ENCODE data around the gene STRIP2.
"Not testable (repeated sequence)": the region's sequence is repeated elsewhere in the genome, so short reads cannot be mapped to it uniquely, and the experiment has no call there.

Gene STRIP2, protein sequence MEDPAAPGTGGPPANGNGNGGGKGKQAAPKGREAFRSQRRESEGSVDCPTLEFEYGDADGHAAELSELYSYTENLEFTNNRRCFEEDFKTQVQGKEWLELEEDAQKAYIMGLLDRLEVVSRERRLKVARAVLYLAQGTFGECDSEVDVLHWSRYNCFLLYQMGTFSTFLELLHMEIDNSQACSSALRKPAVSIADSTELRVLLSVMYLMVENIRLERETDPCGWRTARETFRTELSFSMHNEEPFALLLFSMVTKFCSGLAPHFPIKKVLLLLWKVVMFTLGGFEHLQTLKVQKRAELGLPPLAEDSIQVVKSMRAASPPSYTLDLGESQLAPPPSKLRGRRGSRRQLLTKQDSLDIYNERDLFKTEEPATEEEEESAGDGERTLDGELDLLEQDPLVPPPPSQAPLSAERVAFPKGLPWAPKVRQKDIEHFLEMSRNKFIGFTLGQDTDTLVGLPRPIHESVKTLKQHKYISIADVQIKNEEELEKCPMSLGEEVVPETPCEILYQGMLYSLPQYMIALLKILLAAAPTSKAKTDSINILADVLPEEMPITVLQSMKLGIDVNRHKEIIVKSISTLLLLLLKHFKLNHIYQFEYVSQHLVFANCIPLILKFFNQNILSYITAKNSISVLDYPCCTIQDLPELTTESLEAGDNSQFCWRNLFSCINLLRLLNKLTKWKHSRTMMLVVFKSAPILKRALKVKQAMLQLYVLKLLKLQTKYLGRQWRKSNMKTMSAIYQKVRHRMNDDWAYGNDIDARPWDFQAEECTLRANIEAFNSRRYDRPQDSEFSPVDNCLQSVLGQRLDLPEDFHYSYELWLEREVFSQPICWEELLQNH

DNA sequence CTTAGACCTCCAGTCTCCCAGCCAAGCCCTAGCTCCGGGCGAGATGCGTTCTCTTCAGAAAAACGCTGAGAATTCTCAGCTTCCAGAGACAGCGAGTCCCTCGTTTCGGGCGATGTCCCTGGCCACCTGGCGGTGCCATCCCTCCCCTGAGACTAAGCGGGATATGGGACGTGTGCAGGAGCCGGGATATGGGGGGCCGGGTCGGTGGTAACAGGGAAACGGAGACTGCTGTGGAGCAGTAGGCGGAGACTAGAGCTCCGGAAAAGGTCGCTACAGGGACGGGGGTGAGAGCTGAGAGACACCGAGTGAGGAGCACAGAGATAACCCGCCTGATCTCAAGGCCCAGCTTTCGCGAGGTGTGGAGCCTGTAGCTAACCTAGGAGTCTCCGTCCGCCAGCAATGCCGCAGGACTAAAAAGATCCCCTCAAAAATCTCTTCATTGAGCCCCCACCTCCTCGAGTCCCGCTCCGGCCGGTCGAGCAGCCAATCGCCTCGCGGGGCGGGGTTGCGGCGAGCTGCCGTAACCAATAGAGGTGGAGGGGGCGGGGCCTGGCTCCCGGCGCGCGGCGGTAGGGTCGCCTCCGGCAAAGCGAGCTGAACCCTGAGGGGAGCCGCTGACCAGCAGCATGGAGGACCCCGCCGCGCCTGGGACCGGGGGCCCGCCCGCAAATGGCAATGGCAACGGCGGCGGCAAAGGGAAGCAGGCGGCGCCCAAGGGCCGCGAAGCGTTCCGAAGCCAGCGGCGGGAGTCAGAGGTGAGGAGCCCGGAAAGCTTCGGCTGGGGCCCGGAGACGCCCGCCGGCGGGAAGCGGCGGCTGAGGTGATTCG, at the start of gene STRIP2:
Gene STRIP2 (plus strand): TSS at position 586 of the 828 bp plus-strand sequence. CDS start 41 bp downstream, at position 627.
- peak; percentile 86 to 96 (median 90) for DNase-seq (ENCODE audit: low read depth in 4 of 4, low spot score in 1 of 4)

DNA sequence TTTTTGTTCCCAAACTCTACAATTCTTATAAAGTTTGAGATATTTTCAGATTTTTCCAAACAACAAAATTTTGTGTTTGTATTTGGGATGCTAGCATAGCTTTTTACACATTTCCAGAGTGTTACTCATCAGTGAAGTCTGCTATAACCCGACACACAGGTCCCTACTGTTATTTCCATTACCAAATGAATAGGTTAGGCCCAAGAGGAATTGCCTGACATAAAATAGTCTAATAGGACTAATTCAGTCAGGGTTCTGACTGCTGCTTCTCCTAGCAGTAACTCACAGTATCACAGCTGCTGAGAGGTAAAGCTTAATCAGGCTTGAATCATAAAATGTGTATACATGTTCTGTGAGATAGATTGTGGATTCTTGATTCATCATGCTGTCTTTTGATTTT, 49.1 kb upstream of the STRIP2 start:
- DNase-seq (ENCODE audit: low read depth in 4 of 4, low spot score in 1 of 4), result no peak

DNA sequence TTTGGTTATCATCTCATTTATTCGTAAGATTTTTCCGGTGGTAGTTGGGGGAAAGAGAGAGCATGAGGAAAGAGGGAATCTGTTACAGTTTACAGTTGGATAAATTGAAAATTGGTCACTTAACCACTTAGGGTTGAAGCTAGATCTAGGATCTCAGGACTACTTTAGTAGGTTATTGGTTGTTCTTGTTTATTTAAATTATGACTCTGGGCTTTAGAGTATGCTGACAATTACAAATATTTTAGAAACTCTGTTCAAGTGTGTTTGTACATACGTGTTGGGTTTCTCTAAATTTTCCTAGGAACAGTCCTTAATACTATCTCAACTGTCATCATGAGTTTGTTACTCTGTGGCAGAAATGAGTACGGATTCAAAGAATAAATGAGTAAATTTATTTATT, 48.6 kb upstream of the STRIP2 start:
- DNase-seq (ENCODE audit: low read depth in 4 of 4, low spot score in 1 of 4), result no peak

GRCh38 chr7:129386506-129386905, 47.7 kb upstream of the STRIP2 start:
- no peak for DNase-seq (ENCODE audit: low read depth in 4 of 4, low spot score in 1 of 4)

DNA sequence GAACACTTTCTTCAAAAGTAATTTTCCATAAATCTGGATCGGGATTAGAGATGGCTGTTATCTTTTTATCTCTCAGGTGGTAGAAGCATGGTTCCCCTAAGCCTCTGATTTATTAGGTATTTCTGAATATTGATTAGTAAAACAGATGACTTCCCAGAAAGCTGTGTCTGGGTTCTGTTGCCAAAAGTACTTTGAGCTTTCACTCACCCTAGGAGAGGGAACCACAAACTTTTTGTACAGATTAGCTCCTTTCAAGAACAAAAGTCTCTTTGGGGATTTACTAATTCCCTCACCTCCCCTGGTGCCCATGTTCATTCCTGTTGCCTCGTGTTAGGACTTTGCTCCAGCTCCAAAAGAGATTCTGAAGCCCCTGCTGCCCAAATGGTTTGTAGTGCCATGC, 46.7 kb upstream of the STRIP2 start:
- no peak for DNase-seq (ENCODE audit: low read depth in 4 of 4, low spot score in 1 of 4)

- no peak for DNase-seq (ENCODE audit: low read depth in 4 of 4, low spot score in 1 of 4)
These were observed 45.7 kb upstream of the STRIP2 start for GRCh38 chr7:129388333-129389098.

DNA sequence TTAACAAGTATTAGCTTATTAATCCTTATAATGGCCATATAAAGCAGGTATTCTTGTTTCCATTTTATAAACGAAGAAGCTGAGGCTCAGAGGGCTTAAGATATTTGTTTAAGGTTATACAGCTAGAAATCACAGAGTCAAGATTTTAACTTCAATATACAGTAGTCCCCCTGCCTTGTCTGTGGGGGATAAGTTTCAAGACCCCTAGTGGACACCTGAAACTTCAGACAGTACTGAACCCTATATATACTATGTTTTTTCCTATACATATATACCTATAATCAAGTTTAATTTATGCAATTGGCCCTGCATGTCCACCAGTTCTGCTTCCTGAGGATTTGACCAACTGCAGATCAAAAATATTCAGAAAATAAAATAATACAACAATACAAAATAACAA, 44.4 kb upstream of the STRIP2 start:
- DNase-seq (ENCODE audit: low read depth in 4 of 4, low spot score in 1 of 4), result no peak

- DNase-seq (ENCODE audit: low read depth in 4 of 4, low spot score in 1 of 4), result no peak
These were observed 43.9 kb upstream of the STRIP2 start for GRCh38 chr7:129390314-129390713.

GRCh38 chr7:129391546-129392171, 42.6 kb upstream of the STRIP2 start:
- DNase-seq (ENCODE audit: low read depth in 4 of 4, low spot score in 1 of 4), result no peak

DNA sequence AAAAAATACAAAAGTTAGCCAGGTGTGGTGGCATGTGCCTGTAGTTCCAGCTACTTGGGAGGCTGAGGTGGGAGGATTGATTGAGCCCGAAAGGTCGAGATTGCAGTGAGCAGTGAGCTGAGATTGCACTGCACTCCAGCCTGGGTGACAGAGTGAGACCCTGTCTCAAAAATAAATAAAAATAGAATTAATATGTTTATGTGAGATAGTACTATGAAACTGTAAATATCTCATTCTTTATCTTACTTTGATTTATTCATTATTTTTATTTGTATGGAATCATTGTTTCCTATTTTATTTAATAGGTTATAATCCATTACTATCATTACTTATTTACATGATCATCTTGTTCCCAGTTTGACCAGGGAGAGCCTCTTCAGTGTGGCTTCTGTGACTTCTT, 41.0 kb upstream of the STRIP2 start:
- DNase-seq (ENCODE audit: low read depth in 4 of 4, low spot score in 1 of 4), result no peak

DNA sequence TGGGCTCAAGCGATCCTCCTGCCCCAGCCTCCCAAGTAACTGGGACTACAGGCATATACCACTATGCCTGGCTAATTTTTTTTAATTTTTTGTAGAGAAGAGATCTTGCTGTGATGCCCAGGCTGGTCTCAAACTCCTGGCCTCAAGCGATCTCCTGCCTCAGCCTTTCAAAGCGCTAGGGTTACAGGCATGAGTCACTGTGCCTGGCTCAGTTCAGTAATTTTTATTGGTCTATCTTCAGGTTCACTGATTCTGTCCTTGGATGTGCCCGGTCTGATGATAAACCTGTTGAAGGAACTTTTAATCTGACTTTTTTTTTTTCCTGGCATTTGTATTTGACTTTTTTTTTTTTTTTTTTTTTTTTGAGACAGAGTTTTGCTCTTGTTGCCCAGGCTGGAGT, 40.1 kb upstream of the STRIP2 start:
- no peak for DNase-seq (ENCODE audit: low read depth in 4 of 4, low spot score in 1 of 4)

- no peak for DNase-seq (ENCODE audit: low read depth in 4 of 4, low spot score in 1 of 4)
These were observed 39.0 kb upstream of the STRIP2 start for GRCh38 chr7:129394982-129395914.

GRCh38 chr7:129401228-129401966, 32.8 kb upstream of the STRIP2 start:
- no peak for DNase-seq (ENCODE audit: low read depth in 4 of 4, low spot score in 1 of 4)

- peak in 1 of 4 experiments; percentile 2 for DNase-seq (ENCODE audit: low read depth in 4 of 4, low spot score in 1 of 4)
These were observed 32.0 kb upstream of the STRIP2 start for GRCh38 chr7:129401967-129402860.

GRCh38 chr7:129405527-129405926, 28.7 kb upstream of the STRIP2 start:
- DNase-seq (ENCODE audit: low read depth in 4 of 4, low spot score in 1 of 4), result no peak

DNA sequence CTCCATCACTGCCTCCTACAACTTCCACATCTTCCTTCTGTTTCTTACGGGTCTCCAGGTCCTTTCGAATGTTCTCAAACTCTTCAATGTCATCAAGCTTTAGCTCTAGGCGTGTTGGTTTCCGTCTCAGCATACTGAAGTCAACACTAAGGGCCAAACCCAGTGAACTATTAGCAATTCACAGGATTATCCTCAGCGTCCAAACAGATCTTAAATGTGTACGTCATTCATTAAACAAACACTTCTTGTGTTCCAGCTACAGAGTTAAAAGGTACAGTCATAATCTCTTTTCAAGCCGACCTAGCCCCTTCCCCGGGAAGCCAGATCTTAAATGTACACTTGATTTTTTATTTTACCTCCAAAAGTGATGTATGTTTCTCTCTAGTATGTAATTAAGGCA, 24.0 kb upstream of the STRIP2 start:
- DNase-seq (ENCODE audit: low read depth in 4 of 4, low spot score in 1 of 4), result not testable (repeated sequence)

DNA sequence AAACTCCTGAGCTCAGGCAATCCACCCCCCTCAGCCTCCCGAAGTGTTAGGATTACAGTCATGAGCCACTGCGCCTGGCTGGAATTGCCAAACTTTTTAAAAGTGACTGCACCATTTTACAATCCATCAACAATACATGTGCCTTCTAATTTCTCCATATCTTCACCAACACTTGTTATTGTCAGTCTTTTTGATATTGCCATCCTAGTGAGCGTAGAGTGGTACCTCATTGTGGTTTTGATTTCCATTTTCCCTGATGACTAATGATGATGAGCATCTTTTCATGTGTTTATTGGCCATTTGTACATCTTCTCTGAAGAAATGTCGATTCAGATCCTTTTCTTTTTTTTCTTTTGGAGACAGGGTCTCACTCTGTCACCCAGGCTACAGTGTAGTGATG, 21.7 kb upstream of the STRIP2 start:
- DNase-seq (ENCODE audit: low read depth in 4 of 4, low spot score in 1 of 4), result no peak
